GM08714 (cell line): Measurements from ENCODE around the gene SRBD1.
"Not testable (repeated sequence)": the region's sequence is repeated elsewhere in the genome, so short reads cannot be mapped to it uniquely, and the experiment has no call there.

Source experiments
- H3K4me3 ChIP-seq: fragments of 200-500 bp; sonication (Bioruptor generic); 2 replicates; pipeline ENCODE4 v1.5.1; 2014; ENCODE audit warnings: mild to moderate bottlenecking, low read length, inconsistent platforms
- ZNF274 ChIP-seq: IDR thresholded peaks from 2 replicates; pipeline ENCODE4 v1.6.1; 2012; ENCODE audit warnings: mild to moderate bottlenecking, low read depth, low read length

SRBD1 gene

DNA sequence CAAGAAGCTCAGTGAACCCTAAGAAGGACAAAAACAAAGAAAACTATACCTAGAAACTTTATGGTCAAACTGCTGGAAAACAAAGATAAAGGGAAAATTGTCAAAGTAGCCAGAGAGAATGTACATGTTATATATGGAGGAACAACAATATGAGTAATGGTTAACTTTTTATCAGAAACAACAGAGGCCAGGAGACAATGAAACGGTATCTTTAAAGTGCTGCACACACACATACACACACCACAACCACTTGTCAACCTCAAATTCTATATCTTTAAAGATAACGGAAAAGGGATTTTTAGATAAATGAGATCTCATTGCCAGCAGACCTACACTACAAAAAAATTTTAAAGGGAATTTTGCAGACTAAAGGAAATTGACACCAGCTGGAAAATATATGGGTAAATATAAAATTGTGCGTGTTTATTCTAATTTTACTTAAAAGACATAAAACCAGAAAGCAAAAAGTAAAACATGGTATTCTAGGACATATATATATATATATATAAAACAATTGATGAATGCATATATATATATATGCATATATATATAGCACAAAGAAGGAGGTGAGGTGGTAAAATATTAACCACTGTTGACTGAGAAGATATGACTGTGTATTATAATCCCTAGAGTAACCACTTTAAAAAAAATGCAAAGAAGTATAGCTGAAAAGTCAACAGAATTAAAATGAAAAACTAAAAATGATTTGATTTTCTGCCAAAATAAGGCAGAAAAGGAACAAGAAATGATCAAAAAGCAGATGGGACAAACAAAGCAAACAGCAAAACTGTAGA, 172.0 kb downstream of the SRBD1 start:
- no peak overlapping the region for H3K4me3 ChIP-seq
- no peak for TF ChIP-seq ZNF274

DNA sequence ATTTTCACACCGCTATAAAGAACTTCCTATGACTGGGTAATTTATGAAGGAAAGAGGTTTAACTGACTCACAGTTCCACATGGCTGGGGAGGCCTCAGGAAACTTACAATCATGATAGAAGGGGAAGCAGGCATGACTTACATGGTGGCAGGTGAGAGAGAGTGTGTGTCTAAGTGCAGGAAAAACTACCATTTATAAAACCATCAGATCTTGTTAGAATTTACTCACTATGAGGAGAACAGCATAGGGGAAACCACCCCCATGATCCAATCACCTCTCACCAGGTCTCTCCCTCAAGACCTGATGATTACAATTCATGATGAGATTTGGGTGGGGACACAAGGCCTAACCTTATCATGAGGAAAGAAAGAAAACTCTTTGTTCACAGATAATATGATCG, 174.6 kb downstream of the SRBD1 start:
- TF ChIP-seq ZNF274: no peak

DNA sequence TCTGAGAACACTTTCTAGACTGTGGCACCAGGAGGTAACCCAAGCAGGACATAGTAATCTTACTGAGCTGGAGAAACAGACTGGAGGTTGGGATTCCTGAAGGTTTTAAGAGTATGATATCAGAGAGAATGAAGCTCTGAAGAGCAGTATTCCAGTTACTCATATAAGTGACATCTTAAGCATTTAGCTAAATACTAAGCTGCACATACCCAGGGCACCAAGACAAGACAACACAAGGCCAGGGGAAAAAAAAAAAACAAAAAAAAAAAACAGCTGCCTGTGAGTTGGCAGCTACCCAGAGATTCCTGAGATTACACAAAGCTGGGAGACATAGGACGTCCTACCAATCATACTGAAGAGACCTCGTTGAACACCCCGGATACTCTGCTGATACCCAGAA, 175.8 kb downstream of the SRBD1 start:
- no peak overlapping the region for H3K4me3 ChIP-seq
- no peak for TF ChIP-seq ZNF274

More for the DNA sequence above, 174.6 kb downstream of the SRBD1 start:
- H3K4me3 ChIP-seq: no peak overlapping the region

DNA sequence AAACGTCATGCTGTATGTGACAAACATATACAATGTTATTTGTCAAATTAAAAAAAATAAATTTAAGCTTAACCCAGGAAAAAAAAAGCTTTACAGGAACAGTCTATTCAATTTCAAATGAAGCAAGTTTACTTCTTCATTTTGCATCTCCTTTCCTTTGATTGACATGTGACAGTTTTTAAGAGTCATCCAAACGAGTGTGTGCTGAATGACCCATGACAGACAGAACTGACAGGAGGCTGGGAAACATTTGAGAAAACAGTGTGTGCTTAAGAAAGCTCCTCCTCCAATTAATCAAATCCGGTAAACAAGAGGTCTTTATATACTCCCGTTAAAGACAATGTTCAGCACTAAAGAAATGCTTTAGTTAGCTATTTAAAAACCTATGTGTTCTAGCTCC, 177.7 kb downstream of the SRBD1 start:
- no peak overlapping the region for H3K4me3 ChIP-seq
- TF ChIP-seq ZNF274: no peak

DNA sequence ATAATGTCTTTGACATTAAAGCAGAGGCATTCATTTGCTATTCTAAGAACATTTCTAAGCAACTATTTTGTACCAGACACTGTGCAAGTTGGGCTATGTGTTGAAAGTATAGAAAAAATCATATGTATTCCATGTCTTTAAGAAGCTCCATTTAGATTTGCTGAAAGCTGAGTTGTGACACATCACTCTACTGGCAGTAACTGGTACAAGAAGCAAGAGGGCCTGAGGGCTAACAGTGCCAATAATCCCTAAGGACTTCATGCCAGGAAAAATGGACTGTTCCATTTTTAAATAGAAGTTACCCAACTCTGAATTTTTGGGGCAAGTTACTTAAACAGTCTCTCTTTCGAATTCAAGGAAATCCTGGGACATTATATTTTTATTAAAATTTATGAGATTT, 178.7 kb downstream of the SRBD1 start:
- no peak for TF ChIP-seq ZNF274
- no peak overlapping the region for H3K4me3 ChIP-seq

DNA sequence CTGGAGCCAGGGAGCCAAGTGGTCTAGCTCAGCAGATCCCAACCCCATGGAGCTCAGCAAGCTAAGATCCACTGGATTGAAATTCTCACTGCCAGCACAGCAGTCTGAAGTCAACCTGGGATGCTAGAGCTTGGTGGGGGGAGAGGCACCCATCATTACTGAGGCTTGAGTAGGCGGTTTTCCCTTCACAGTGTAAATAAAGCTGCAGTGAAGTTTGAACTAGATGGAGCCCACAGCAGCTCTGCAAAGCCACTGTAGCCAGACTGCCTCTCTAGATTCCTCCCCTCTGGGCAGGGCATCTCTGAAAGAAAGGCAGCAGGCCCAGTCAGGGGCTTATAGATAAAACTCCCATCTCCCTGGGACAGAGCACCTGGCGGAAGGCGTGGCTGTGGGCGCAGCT, 185.0 kb downstream of the SRBD1 start:
- H3K4me3 ChIP-seq: not testable (repeated sequence)

DNA sequence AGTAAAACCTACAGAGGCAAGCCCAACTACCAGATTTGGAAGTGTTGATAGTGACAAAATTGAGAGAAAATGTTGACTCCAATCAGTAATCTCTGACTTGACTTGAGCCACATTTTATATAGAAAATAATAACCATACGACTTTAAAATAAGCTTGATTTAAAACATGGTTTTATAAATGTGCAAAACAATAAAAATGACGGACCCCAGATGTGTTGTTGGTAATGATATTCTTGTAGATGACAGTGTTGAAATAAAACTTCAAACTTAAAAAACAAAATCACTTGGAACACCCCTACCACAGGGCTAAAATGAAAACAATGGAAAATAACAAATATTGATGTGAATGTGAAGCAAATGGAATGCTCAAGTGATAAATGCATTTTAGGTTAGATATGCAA, 188.1 kb downstream of the SRBD1 start:
- no peak overlapping the region for H3K4me3 ChIP-seq
- no peak for TF ChIP-seq ZNF274

DNA sequence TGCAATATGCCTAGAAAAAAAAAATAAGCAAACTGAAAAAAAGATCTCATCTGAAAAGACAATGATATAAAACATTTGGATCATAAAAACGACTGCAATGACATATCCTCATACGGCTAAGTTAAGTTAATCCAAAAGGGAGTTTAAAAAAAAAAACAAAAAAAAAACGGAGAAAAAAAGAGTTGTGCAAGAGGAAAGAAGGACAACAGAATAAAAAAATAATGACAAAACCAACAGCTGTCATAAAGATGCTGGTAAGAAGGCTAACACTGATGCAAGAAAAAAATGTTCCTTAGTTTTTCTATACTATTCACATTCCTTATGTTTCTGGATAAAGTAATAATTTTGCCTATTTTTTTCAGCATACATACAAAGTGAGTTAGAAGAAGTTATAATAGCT, 192.5 kb downstream of the SRBD1 start:
- no peak overlapping the region for H3K4me3 ChIP-seq
- no peak for TF ChIP-seq ZNF274

DNA sequence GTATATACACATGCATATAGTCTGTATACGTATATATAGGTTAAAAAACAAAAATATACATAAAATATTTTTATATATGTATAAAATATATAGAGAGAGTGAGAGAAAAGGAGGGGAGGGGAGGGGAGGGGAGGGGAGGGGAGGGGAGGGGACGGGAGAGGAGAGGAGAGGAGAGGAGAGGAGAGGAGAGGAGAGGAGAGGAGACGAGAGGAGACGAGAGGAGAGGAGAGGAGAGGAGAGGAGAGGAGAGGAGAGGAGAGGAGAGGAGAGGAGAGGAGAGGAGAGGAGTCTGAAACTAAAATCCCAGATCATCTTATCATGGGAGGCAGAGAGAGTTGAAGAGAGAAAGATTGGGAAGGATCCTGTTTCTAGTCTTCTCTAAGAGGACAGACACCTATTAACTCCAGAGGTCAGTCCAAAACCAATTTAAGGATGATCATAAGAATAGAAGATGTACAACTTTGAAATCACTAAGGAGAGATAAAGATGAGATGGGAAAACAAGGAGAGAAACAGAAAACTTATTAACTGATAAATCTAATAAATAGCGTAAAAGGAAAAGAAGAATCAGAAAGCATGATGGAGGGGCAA, 195.4 kb downstream of the SRBD1 start:
- H3K4me3 ChIP-seq: no peak overlapping the region
- no peak for TF ChIP-seq ZNF274

DNA sequence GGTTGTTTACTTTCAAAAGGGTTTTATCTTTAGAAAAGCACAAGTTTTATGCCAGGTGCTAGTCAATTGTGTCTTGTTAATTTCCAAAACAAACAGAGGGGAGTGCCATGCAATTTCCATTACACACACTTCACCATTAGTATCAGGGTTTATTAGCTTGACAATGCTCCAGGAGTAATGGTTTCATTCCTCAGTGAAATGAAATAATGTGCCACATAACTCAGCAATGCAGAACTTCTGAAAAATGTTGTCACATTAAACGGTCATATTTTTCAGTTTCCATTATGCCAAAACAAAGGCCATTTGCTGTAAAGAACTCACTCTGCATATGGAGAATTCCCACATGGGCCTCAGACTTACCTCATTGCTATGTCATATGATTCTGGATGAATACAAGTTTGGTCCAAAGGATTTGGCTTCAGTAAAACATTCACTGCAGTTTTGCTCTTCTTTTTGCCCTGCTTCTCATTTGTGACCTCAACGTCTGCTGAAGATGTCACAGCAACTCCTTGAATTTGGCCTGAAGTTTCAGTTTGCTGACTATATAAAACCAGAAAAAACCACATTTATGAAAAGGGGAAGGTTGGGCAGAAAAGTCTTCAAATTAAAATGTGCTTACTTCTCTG, 198.2 kb downstream of the SRBD1 start:
- TF ChIP-seq ZNF274: no peak
- H3K4me3 ChIP-seq: no peak overlapping the region

DNA sequence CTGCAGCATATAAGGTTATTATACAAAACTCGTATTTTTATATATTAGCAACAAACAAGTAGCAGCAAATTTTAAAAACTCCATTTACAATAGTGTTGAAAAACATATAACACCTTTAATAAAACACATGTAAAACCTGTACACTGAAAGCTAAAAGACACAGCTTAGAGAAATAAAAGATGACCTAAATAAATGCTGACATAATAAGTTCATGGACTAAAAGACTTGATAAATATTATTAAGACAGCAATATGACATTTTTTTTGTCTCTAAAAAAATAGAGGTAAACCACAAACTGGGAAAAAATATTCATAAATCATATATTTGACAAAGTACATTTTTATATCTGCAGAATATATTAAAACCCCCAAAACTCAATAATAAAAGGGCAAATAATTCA, 201.4 kb downstream of the SRBD1 start:
- no peak overlapping the region for H3K4me3 ChIP-seq
- TF ChIP-seq ZNF274: no peak

DNA sequence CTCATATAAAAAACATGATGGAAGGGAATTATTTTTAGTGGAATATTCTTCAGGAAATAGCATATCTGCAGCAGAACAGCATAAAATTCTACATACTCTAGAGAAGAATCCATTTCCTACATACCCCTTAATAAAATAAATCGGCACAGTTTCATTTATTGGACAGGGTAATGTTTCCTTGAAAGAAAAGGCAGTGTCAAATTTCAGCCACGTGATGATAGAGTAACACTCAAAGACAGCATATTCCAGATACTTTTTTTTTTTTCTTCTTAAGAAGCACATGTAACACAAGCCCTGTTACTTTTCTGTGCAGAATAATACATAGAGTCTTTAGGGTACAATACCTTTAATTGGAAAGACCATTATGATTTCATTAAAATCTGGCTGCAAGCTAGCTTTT, 204.4 kb downstream of the SRBD1 start:
- TF ChIP-seq ZNF274: no peak
- H3K4me3 ChIP-seq: no peak overlapping the region

DNA sequence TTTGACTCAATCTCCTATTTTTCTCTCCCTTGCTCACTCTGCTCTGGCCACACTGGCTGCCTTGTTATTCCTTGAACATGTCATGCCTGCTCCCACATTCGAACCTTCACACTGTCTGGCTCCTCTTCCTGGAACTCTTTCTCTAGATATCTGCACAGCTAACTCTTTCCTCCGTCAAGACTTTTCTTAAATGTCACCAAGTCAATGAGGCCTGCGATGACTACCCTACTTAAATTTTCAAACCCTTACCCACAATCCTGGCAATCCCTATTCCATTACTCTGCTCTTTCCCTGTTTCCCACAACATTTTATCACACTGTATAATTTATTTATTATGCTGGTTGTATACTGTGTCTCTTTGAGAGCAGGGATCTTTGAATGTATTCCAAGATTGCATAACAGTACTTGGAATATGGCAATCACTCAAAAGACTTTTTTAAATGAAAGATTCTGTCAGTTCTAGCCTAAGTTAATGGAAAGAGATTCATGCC, 206.2 kb downstream of the SRBD1 start:
- H3K4me3 ChIP-seq: no peak overlapping the region
- TF ChIP-seq ZNF274: no peak

DNA sequence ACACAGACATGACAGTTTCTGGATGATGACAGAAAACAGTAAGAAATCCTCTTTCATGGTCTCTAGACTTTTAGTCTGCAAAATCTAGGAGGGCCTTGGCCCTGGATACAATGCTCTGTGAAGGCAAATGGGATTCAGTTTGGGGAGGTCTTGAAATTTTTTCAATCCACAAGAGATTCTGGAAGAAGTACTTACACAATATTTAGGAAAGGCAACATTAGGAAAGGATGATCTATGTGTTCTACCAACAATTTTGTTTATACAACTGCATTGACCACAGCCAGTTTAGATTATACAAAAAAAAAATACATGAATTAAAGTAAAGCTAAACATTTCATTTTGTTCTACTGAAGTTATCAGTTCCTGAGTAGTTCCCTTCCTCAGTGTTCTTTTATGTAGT, 208.0 kb downstream of the SRBD1 start:
- TF ChIP-seq ZNF274: no peak
- no peak overlapping the region for H3K4me3 ChIP-seq

DNA sequence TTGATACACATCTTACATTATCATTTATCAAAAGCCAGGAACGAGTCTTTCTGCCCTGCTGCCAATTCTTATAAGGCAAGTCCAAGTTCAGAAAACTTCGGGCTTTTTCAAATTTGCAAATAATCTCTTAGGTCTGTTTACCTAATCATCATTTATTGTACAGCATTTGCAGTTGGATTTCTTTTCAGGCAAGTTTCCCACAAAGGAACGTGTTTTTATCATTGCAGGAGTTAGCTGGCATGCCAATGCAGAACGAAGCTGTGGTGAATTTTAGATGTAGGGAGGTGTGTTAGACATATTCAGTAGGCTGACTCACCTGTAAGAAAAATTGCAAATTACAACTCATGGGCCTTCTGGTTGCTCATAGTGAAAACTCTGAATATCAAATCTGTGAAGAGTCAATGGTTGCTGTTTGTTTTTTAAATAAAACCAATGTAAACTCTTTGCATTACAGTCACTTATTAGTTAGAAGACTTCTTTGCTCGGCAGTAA, 209.6 kb downstream of the SRBD1 start:
- H3K4me3 ChIP-seq: no peak overlapping the region
- TF ChIP-seq ZNF274: no peak
